H9 (cell line): ENCODE measurements around the gene NUAK2. TPM values are rescaled to one million over a fixed set of nuclear protein-coding genes. Genes with fewer than 3 reads are reported as not detected.

Experiments used
- DNase-seq: peaks from one replicate; pipeline ENCODE4 v3.0.0-alpha.2; 2017
- H2AFZ ChIP-seq: one replicate; pipeline ENCODE4 v1.6.1; 2013; ENCODE audit warnings: mild to moderate bottlenecking, low read length, control low read depth, moderate library complexity
- H2AK5ac ChIP-seq: 2 replicates; pipeline ENCODE4 v1.6.1; 2013; ENCODE audit warnings: low read length, control low read depth, mixed read lengths; ENCODE audit not compliant: insufficient read length
- H2BK120ac ChIP-seq: one replicate; pipeline ENCODE4 v1.6.1; 2013; ENCODE audit warnings: low read depth, mild to moderate bottlenecking, low read length, control low read depth, inconsistent platforms; ENCODE audit not compliant: poor library complexity, severe bottlenecking
- H2BK12ac ChIP-seq: 2 replicates; pipeline ENCODE4 v1.6.1; 2013; ENCODE audit warnings: low read length, control low read depth, mixed read lengths, low read depth; ENCODE audit not compliant: insufficient read length
- H2BK15ac ChIP-seq: 2 replicates; pipeline ENCODE4 v1.6.1; 2013; ENCODE audit warnings: low read depth, low read length, control low read depth
- H2BK20ac ChIP-seq: one replicate; pipeline ENCODE4 v1.6.1; 2013; ENCODE audit warnings: low read depth, mild to moderate bottlenecking, low read length, control low read depth, inconsistent platforms; ENCODE audit not compliant: poor library complexity, severe bottlenecking
- H2BK5ac ChIP-seq: 2 replicates; pipeline ENCODE4 v1.6.1; 2013; ENCODE audit warnings: low read length, control low read depth, mixed read lengths; ENCODE audit not compliant: insufficient read length
- H3K14ac ChIP-seq: 2 replicates; pipeline ENCODE4 v1.6.1; 2013; ENCODE audit warnings: low read length, control low read depth; ENCODE audit not compliant: insufficient read depth
- H3K18ac ChIP-seq: 2 replicates; pipeline ENCODE4 v1.6.1; 2013; ENCODE audit warnings: low read depth, mild to moderate bottlenecking, mixed read lengths, low read length, control low read depth; ENCODE audit not compliant: insufficient read length
- H3K23ac ChIP-seq: 2 replicates; pipeline ENCODE4 v1.6.1; 2013; ENCODE audit warnings: low read length, control low read depth, mixed read lengths, low read depth; ENCODE audit not compliant: insufficient read length
- H3K23me2 ChIP-seq: 2 replicates; pipeline ENCODE4 v1.6.1; 2013; ENCODE audit warnings: low read depth, mild to moderate bottlenecking, mixed read lengths, low read length, control low read depth; ENCODE audit not compliant: insufficient read length, poor library complexity, severe bottlenecking
- H3K27ac ChIP-seq: 2 replicates; pipeline ENCODE4 v1.5.1; 2013; ENCODE audit warnings: low read length, control low read depth, mixed read lengths, low read depth; ENCODE audit not compliant: insufficient read length
- H3K27me3 ChIP-seq: 2 replicates; pipeline ENCODE4 v1.6.1; 2013; ENCODE audit warnings: low read length, control low read depth, inconsistent platforms; ENCODE audit not compliant: insufficient read depth
- H3K4ac ChIP-seq: 2 replicates; pipeline ENCODE4 v1.6.1; 2013; ENCODE audit warnings: low read depth, mild to moderate bottlenecking, control low read depth, inconsistent platforms, low read length, moderate library complexity
- H3K4me1 ChIP-seq: 2 replicates; pipeline ENCODE4 v1.6.1; 2013; ENCODE audit warnings: low read length, control low read depth, inconsistent platforms; ENCODE audit not compliant: insufficient read depth
- H3K4me2 ChIP-seq: 2 replicates; pipeline ENCODE4 v1.6.1; 2013; ENCODE audit warnings: low read length, control low read depth, mixed read lengths; ENCODE audit not compliant: insufficient read length, insufficient read depth
- H3K56ac ChIP-seq: 2 replicates; pipeline ENCODE4 v1.6.1; 2013; ENCODE audit warnings: low read depth, mild to moderate bottlenecking, mixed read lengths, low read length, control low read depth; ENCODE audit not compliant: insufficient read length
- H3K79me1 ChIP-seq: 2 replicates; pipeline ENCODE4 v1.6.1; 2013; ENCODE audit warnings: low read depth, mild to moderate bottlenecking, moderate library complexity, low read length, control low read depth, inconsistent platforms; ENCODE audit not compliant: insufficient read depth, poor library complexity, severe bottlenecking
- H3K79me2 ChIP-seq: 2 replicates; pipeline ENCODE4 v1.6.1; 2013; ENCODE audit warnings: low read length, control low read depth, inconsistent platforms; ENCODE audit not compliant: insufficient read depth
- H3K9ac ChIP-seq: 2 replicates; pipeline ENCODE4 v1.6.1; 2013; ENCODE audit warnings: low read length, control low read depth, mixed read lengths; ENCODE audit not compliant: insufficient read length; ENCODE audit errors: extremely low read depth
- H3K9me3 ChIP-seq: one replicate; pipeline ENCODE4 v1.6.1; 2013; ENCODE audit warnings: low read depth, low read length, inconsistent platforms; ENCODE audit not compliant: control insufficient read depth
- H3T11ph ChIP-seq: one replicate; pipeline ENCODE4 v1.6.1; 2013; ENCODE audit warnings: mild to moderate bottlenecking, low read length, control low read depth, inconsistent platforms
- H4K20me1 ChIP-seq: one replicate; pipeline ENCODE4 v1.6.1; 2013; ENCODE audit not compliant: control insufficient read depth, insufficient read length, insufficient read depth
- H4K5ac ChIP-seq: 2 replicates; pipeline ENCODE4 v1.6.1; 2013; ENCODE audit warnings: low read depth, mild to moderate bottlenecking, mixed read lengths, low read length, control low read depth; ENCODE audit not compliant: insufficient read length
- H4K8ac ChIP-seq: replicated peaks from 2 replicates; pipeline ENCODE4 v1.6.1; 2013; ENCODE audit warnings: low read length, control low read depth, mixed read lengths, low read depth; ENCODE audit not compliant: insufficient read length
- H4K91ac ChIP-seq: 2 replicates; pipeline ENCODE4 v1.6.1; 2013; ENCODE audit warnings: low read depth, mild to moderate bottlenecking, moderate library complexity, mixed read lengths, low read length, control low read depth; ENCODE audit not compliant: insufficient read length
- H3K27ac Mint-ChIP-seq, 3 experiments: 2 replicates in 2 of 3; 3 replicates in 1 of 3; pipeline ENCODE4 v1.8.0; 2020 to 2021; ENCODE audit warnings: mixed read lengths in 3 of 3, mild to moderate bottlenecking in 1 of 3, moderate library complexity in 1 of 3
- H3K27me3 Mint-ChIP-seq: 2 replicates; pipeline ENCODE4 v1.8.0; 2021; ENCODE audit warnings: low read depth, mild to moderate bottlenecking, moderate library complexity, mixed read lengths
- H3K36me3 Mint-ChIP-seq, 3 experiments: 2 replicates in 2 of 3; 3 replicates in 1 of 3; pipeline ENCODE4 v1.8.0; 2020 to 2021; ENCODE audit warnings: low read depth in 3 of 3, mixed read lengths in 3 of 3; ENCODE audit not compliant: insufficient read depth in 1 of 3
- H3K4me1 Mint-ChIP-seq, 2 experiments: 2 replicates each; pipeline ENCODE4 v1.8.0; 2020; ENCODE audit warnings: mixed read lengths in 2 of 2
- H3K4me3 Mint-ChIP-seq, 2 experiments: 2 replicates in 1 of 2; 3 replicates in 1 of 2; pipeline ENCODE4 v1.8.0; 2020 to 2021; ENCODE audit warnings: mild to moderate bottlenecking in 2 of 2, mixed read lengths in 2 of 2, moderate library complexity in 1 of 2
- H3K9me3 Mint-ChIP-seq, 2 experiments: 2 replicates in 1 of 2; 3 replicates in 1 of 2; pipeline ENCODE4 v1.8.0; 2020; ENCODE audit warnings: mild to moderate bottlenecking in 2 of 2, mixed read lengths in 2 of 2, moderate library complexity in 1 of 2
- WGBS: extraction: QIAGEN DNeasy Blood & Tissue Kit; methylation state at CpG from one replicate; pipeline ENCODE4 v1.1.7; 2013; ENCODE audit warnings: missing lambda C conversion rate, low lambda C conversion rate, mixed read lengths; ENCODE audit not compliant: insufficient read length; ENCODE audit errors: extremely low coverage; 5-methylcytosine and 5-hydroxymethylcytosine counted together
- total RNA-seq: library from RNA; stranded (reverse); gene quantifications from 2 replicates; pipeline ENCODE4 v1.2.1, GENCODE V29; 2021
- TF ChIP-seq, protein P1 (sequence below): fragments of 200-600 bp; sonication (generic); conservative IDR thresholded peaks from 3 replicates; pipeline ENCODE4 v1.8.0; 2021; ENCODE audit warnings: antibody characterized with exemption, mild to moderate bottlenecking

Gene NUAK2
- total RNA-seq, 1 experiment from 2014 or later: 15.4 TPM

DNA sequence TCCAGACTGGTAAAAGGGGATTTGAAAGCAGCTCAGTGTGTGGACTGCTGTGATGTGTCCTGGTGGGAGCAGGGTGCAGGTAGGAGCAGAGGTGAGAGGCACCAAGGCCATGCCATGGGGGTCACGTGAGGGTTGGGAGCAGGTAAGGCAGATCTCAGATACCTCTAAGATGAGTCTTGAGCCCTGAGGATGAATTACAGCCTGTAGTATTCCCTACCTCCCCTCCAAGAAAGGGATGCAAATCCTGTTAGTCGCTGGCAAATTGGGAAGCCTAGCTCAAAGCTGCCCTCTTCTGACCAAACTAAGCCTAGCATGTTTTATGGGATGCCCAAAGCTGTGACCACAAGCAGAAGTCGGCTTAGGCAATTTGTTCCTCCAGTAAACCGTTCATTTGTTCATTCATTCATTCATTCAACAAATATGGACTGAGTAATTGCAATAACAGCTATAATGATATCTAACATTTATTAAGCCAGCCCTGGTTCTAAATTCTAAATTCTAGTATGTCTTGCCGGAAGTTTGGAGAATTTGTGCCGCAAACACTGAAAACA, 3.9 kb upstream of the NUAK2 start:
- H3K27ac ChIP-seq: no peak overlapping the region
- no peaks in the 10 kb centered on the region for H3K79me1 ChIP-seq
- Mint-ChIP-seq H3K4me3 (peak overlapping the region in 1 of 2 experiments; percentile 8; a peak in 1 of 5 replicates), H3K4me1 (peaks cover 23 to 27% of the 10 kb centered on the region in 2 experiments), H3K9me3 (peaks cover 0 to 5% of the 10 kb centered on the region in 2 experiments; a peak in 2 of 5 replicates), H3K36me3 (peaks cover 0 to 7% (median 6%) of the 10 kb centered on the region in 3 experiments; a peak in 6 of 7 replicates), H3K27me3 (peaks cover 10% of the 10 kb centered on the region), H3K27ac (peak overlapping the region; percentile 73 to 85 (median 74))
- H3K4me1 ChIP-seq: peaks cover 3% of the 10 kb centered on the region; the same call in 1 of the 2 replicates
- no peaks in the 10 kb centered on the region for H3K27me3 ChIP-seq
- H4K5ac ChIP-seq: no peak overlapping the region
- H3K23ac ChIP-seq: no peak overlapping the region
- peaks cover 6% of the 10 kb centered on the region for H3K23me2 ChIP-seq
- no peak overlapping the region for H2BK15ac ChIP-seq
- TF ChIP-seq, protein P1, sequence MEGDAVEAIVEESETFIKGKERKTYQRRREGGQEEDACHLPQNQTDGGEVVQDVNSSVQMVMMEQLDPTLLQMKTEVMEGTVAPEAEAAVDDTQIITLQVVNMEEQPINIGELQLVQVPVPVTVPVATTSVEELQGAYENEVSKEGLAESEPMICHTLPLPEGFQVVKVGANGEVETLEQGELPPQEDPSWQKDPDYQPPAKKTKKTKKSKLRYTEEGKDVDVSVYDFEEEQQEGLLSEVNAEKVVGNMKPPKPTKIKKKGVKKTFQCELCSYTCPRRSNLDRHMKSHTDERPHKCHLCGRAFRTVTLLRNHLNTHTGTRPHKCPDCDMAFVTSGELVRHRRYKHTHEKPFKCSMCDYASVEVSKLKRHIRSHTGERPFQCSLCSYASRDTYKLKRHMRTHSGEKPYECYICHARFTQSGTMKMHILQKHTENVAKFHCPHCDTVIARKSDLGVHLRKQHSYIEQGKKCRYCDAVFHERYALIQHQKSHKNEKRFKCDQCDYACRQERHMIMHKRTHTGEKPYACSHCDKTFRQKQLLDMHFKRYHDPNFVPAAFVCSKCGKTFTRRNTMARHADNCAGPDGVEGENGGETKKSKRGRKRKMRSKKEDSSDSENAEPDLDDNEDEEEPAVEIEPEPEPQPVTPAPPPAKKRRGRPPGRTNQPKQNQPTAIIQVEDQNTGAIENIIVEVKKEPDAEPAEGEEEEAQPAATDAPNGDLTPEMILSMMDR: peak; percentile 91
- no peak overlapping the region for H2AK5ac ChIP-seq
- no peak overlapping the region for H2BK12ac ChIP-seq
- peak; percentile 83 for DNase-seq
- no peak overlapping the region for H4K91ac ChIP-seq
- H4K8ac ChIP-seq: no peak overlapping the region
- no peak overlapping the region for H2BK120ac ChIP-seq
- no peak overlapping the region for H3T11ph ChIP-seq
- H2BK5ac ChIP-seq: no peak overlapping the region
- H3K18ac ChIP-seq: peak overlapping the region; percentile 46
- no CpG with 5 or more reads among the region's 6 CpGs for WGBS
- H2AFZ ChIP-seq: no peak overlapping the region
- no peak overlapping the region for H3K56ac ChIP-seq
- H3K14ac ChIP-seq: no peak overlapping the region
- H4K20me1 ChIP-seq: no peaks in the 10 kb centered on the region
- no peak overlapping the region for H3K9ac ChIP-seq
- H3K9me3 ChIP-seq: no peaks in the 10 kb centered on the region
- H3K4me2 ChIP-seq: no peak overlapping the region
- H3K79me2 ChIP-seq: peaks cover 7% of the 10 kb centered on the region; the same call in 1 of the 2 replicates
- H2BK20ac ChIP-seq: no peak overlapping the region
- no peak overlapping the region for H3K4ac ChIP-seq
